ENCODE results near the gene WDR70.

The WDR70 gene

GRCh38 chr5:37724395-37725125 lies 345.4 kb downstream of the WDR70 start:
- no peak for TF ChIP-seq CTCF (IDR thresholded peaks at IDR 0.05)

GRCh38 chr5:37725185-37725584 lies 346.1 kb downstream of the WDR70 start:
- no peak for TF ChIP-seq CTCF (IDR thresholded peaks at IDR 0.05)

DNA sequence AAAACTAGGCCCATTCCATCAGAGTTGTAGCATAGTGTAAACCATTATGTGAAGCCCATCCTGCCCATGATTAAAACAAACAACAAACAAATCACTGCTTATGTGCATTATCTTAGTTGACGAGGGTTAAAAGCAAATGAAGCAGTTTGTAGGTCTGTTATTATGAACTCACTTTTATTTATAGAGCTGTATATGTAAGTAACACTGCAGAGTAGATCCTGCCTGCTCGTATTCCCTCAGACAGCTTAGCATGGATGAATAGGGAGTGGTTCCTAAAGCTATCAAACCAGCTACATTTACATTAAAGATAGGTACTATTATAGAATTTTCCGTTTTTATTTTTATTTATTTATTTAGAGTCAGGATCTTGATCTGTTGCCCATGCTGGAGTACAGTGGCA lies 348.1 kb downstream of the WDR70 start:
- TF ChIP-seq CTCF (IDR thresholded peaks at IDR 0.05) = no peak

GRCh38 chr5:37730896-37731455 lies 351.9 kb downstream of the WDR70 start:
- no peak for TF ChIP-seq CTCF (IDR thresholded peaks at IDR 0.05)

DNA sequence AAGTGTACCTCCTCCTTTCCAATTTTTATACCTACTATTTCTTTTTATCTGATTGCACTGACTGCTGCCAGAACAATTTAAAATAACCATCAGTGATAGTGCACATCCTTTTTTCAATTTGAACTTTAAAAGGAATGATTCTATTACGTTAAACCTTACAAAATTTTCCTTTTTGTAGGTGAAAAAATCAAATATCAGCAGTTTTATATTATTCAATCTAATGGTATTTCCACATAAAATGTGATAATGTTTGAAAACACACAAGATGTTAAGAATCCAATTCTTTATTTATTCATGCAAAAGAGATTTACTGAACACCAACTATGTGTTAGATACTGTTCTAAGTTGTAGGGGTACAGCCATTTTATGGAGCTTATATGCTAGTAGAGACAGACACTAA lies 355.0 kb downstream of the WDR70 start:
- no peak for TF ChIP-seq CTCF (IDR thresholded peaks at IDR 0.05)

DNA sequence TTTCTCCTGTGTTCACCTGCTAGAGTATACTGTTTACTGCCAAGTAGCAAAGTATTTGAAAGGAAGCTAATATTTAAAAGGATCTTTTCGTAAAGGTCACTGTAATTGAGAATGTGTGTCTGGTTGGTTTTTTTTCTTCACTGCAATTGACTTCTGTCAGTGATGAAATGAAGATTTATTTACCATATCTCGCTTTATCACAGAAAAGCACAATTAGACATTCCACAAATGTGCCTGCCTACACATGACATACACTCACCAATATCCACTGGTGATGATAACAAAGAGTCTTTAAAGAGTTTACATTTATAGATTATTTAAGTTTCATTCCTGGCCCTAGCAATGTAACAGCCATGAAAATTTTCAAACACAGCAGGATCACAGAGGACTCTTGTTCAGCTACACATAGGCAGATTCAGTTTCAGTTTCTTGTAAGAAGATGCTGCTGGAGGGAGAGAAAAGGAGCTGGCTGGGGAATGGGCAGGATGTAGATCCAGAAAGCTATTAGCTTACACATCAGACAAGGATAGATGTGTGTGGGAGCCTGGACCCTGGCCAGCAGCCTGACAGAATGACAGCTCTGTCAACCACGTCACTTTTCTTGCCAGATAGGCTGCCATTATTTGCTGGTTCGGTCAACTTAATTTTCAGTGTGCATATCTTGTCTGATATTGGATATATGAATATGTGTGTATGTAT lies 356.7 kb downstream of the WDR70 start:
- no peak for TF ChIP-seq CTCF (IDR thresholded peaks at IDR 0.05)

DNA sequence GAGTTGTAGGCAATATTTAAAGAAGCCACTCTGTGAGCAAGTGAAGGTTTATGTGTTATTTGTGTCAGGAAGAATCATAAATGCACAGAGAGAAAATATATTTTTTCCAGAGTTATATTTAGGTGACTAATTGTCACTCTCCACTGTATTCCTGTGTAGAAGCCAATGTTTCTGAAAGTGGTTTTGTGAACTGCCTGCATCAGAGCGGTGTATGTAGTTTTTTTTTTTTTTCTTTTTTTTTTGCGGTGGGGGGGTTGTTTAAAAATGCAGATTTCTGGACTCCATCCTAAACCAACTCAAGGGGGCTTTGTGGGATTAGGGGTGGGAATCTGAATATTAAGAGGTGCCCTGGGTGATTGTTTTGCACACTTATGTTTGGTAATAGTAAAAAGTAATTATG lies 357.3 kb downstream of the WDR70 start:
- TF ChIP-seq CTCF (IDR thresholded peaks at IDR 0.05) = no peak

Measured in LNCAP (cell line).